ENCODE results near the gene IMP4.

Gene IMP4

GRCh38 chr2:130336877-130337734 is 5.6 kb upstream of the IMP4 start (continued):
- TF ChIP-seq ZNF132 (tag by site-specific recombination; IDR thresholded peaks at IDR 0.05; ENCODE audit: borderline replicate concordance) (no peak), ZNF239 (tag by site-specific recombination; IDR thresholded peaks at IDR 0.05) (no peak), ZNF623 (tag by site-specific recombination; IDR thresholded peaks at IDR 0.05) (no peak), ZBTB10 (tag by site-specific recombination; IDR thresholded peaks at IDR 0.05) (no peak), BCL11B (tag by site-specific recombination; IDR thresholded peaks at IDR 0.05; ENCODE audit: low read depth) (no peak), GLIS1 (tag by site-specific recombination; IDR thresholded peaks at IDR 0.05) (no peak), ZNF223 (tag by site-specific recombination; IDR thresholded peaks at IDR 0.05) (no peak), ZNF600 (tag by site-specific recombination; IDR thresholded peaks at IDR 0.05) (peak; percentile 88), SCRT1 (tag by site-specific recombination; IDR thresholded peaks at IDR 0.05; ENCODE audit: borderline replicate concordance) (peak; percentile 72; the same call in 1 of the 2 replicates)

GRCh38 chr2:130337735-130338325 is 4.9 kb upstream of the IMP4 start:
- Histone ChIP-seq H3K4me1 (ENCODE audit: control insufficient read depth, insufficient read depth, low read length) (no peaks in the 10 kb centered on the region), H3K9me3 (ENCODE audit: control insufficient read depth, insufficient read depth, low read depth, low read length) (no peaks in the 10 kb centered on the region), H3K36me3 (ENCODE audit: control insufficient read depth in 2 of 2, insufficient read depth in 1 of 2, low read length in 2 of 2) (peaks cover 0 to 25% of the 10 kb centered on the region in 2 experiments; a peak in 1 of 3 replicates), H3K27ac (ENCODE audit: extremely low read depth, low read depth, low read length) (no peak overlapping the region), H3K4me3 (ENCODE audit: low read depth, low read length) (no peak overlapping the region)
- TF ChIP-seq KLF9 (tag by site-specific recombination; IDR thresholded peaks at IDR 0.05; ENCODE audit: low read depth) (no peak), ZSCAN30 (tag by site-specific recombination; IDR thresholded peaks at IDR 0.05) (no peak), ZFP3 (tag by site-specific recombination; IDR thresholded peaks at IDR 0.05; ENCODE audit: low read depth) (no peak), GLIS2 (tag by site-specific recombination; IDR thresholded peaks at IDR 0.05) (peak; percentile 2; the same call in 1 of the 2 replicates), ZBTB8A (tag by site-specific recombination; IDR thresholded peaks at IDR 0.05) (no peak), BCL11A (tag by site-specific recombination; IDR thresholded peaks at IDR 0.05; ENCODE audit: low read depth) (no peak), ZNF214 (tag by site-specific recombination; IDR thresholded peaks at IDR 0.05; ENCODE audit: borderline replicate concordance) (no peak), ZNF23 (tag by site-specific recombination; IDR thresholded peaks at IDR 0.05; ENCODE audit: borderline replicate concordance) (no peak), PRDM6 (tag by site-specific recombination; IDR thresholded peaks at IDR 0.05) (no peak), ZNF670 (tag by site-specific recombination; IDR thresholded peaks at IDR 0.05; ENCODE audit: low read depth) (no peak), ZNF2 (tag by site-specific recombination; IDR thresholded peaks at IDR 0.05) (no peak), ZNF501 (tag by site-specific recombination; IDR thresholded peaks at IDR 0.05) (no peak), ZNF561 (tag by site-specific recombination; IDR thresholded peaks at IDR 0.05; ENCODE audit: borderline replicate concordance) (no peak)
- TF ChIP-seq, protein P1, sequence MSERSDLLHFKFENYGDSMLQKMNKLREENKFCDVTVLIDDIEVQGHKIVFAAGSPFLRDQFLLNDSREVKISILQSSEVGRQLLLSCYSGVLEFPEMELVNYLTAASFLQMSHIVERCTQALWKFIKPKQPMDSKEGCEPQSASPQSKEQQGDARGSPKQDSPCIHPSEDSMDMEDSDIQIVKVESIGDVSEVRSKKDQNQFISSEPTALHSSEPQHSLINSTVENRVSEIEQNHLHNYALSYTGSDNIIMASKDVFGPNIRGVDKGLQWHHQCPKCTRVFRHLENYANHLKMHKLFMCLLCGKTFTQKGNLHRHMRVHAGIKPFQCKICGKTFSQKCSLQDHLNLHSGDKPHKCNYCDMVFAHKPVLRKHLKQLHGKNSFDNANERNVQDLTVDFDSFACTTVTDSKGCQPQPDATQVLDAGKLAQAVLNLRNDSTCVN (tag by site-specific recombination; optimal IDR thresholded peaks at IDR 0.05): peak; percentile 0
- ChIA-PET CTCF (interaction anchor here (0.6 to 1.4 kb wide), 3 partner anchors 9 to 182 kb away, joined by 3 to 4 read pairs (median 4); no protein-coding TSS in a partner anchor), POLR2A (interaction anchor here (1.5 kb wide), 1 partner anchor 156 kb away, joined by 8 read pairs; the partner anchor contains the start of gene SMPD4)
